ENCODE results near the gene METRN.
A peak's percentile ranks its signal among the peaks of the same experiment; 100 is the strongest.

METRN gene

DNA sequence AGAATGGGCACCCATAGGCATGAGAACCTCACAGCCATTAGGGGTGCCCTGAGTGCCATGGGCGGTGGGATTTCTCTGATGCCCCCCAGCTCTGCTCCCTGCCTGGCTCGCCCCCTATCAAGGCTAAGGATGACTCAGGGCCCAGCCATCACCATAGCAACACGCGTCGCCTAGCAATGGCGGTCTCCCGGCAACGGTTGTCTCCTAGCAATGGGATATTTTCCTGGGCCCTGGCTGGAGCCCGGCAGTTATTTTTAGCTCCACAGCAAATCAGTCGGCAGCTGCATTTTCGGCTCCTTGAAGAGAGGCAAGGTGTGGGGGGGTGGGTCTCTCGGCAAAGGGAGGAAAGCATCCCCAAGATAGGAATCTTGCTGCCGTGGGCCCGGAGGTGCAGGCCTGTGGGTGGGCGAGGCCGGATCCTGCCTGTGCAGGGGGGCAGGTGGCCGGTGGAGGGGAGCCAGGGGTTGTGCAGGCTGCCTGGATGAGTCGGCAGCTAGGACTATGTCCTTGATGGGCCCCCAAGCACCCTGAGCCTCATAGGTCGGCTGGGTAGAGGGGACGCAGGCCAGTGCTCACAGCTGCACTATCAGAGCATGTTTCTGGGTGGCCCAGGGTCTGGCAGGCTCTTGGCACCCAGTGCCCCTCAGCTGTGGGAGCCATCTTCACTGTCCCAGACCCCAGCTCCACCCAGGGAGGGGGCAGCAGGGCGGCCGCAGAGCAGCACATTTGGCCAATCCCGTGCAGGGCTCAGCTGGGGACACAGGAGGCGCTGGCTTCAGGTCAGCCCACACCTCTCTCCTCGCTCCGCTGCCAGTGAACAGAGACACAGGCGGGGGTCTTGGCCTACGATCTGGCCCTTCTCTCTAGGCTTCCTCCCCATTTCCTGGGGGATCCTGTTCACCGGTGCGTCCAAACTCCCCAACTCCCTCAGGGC, 5.1 kb upstream of the METRN start:
- TF ChIP-seq, protein P1, sequence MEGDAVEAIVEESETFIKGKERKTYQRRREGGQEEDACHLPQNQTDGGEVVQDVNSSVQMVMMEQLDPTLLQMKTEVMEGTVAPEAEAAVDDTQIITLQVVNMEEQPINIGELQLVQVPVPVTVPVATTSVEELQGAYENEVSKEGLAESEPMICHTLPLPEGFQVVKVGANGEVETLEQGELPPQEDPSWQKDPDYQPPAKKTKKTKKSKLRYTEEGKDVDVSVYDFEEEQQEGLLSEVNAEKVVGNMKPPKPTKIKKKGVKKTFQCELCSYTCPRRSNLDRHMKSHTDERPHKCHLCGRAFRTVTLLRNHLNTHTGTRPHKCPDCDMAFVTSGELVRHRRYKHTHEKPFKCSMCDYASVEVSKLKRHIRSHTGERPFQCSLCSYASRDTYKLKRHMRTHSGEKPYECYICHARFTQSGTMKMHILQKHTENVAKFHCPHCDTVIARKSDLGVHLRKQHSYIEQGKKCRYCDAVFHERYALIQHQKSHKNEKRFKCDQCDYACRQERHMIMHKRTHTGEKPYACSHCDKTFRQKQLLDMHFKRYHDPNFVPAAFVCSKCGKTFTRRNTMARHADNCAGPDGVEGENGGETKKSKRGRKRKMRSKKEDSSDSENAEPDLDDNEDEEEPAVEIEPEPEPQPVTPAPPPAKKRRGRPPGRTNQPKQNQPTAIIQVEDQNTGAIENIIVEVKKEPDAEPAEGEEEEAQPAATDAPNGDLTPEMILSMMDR (IDR thresholded peaks at IDR 0.05), result no peak
- no peak for TF ChIP-seq ZFX (IDR thresholded peaks at IDR 0.05; ENCODE audit: borderline replicate concordance)
- 0 out of 2 replicates have a peak overlapping the region, but pooled peaks have one; percentile 23 for H3K27ac ChIP-seq

GRCh38 chr16:710500-711075, 4.3 kb upstream of the METRN start:
- TF ChIP-seq, protein P1 (IDR thresholded peaks at IDR 0.05), result no peak
- TF ChIP-seq ZFX (IDR thresholded peaks at IDR 0.05; ENCODE audit: borderline replicate concordance), result no peak
- no peak overlapping the region for H3K27ac ChIP-seq

DNA sequence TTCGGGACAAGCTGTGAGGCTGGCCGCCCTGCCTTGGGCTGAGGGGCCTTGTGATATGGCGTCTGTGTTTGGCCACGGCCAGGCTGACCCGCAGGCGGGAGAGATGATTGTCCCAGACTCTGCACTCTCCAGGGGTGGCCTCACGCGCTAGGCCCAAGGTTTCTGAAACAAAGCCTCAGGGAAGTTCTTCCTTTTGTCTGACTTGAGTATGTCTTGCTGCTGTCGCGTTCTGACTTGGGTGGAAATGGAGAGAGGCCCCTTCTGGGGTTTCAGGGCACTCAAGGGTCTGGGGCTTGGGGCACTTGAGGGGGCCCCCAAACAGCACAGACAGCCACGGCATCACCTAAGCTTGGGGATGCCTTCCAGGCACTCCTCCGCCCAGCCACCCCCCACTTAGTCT, 3.8 kb upstream of the METRN start:
- TF ChIP-seq ZFX (IDR thresholded peaks at IDR 0.05; ENCODE audit: borderline replicate concordance), result no peak
- TF ChIP-seq, protein P1 (IDR thresholded peaks at IDR 0.05), result no peak
- H3K27ac ChIP-seq, result no peak overlapping the region

DNA sequence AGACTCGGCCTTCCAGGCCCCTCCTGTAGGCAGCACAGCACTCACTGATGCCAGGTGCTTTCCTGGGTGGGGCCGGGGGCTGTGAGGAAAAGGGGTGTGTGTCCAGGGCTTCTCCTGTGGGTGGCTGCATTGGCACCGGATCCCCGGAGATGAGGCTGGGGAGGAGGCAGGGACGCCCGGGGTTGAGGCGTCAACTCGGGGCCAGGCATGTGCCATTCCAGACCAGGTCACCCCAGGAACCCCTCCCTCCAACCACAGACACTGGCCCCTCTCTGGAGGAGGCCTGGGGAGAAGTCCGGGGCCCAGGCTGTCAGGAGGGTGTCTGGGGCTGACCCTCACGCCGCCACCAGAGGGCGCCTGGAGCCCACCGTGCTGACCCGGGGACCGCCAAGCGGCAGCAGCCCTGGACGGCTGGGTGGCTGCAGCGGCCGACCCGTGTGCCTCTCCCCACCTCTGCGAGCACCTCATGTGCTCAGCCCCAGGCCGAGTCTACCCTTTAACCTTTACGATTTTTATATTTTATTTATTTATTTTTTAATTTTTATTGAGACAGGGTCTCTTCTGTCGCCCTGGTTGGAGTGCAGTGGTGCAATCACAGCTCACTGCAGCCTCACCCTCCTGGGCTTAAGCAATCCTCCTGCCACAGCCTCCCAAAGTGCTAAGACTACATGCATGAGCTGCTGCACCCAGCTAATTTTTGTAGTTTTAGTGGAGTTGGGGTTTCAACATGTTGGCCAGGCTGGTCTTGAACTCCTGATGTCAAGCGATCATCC, 3.2 kb upstream of the METRN start:
- no peak for TF ChIP-seq ZFX (IDR thresholded peaks at IDR 0.05; ENCODE audit: borderline replicate concordance)
- TF ChIP-seq, protein P1 (IDR thresholded peaks at IDR 0.05), result peak; percentile 95
- no peak overlapping the region for H3K27ac ChIP-seq

DNA sequence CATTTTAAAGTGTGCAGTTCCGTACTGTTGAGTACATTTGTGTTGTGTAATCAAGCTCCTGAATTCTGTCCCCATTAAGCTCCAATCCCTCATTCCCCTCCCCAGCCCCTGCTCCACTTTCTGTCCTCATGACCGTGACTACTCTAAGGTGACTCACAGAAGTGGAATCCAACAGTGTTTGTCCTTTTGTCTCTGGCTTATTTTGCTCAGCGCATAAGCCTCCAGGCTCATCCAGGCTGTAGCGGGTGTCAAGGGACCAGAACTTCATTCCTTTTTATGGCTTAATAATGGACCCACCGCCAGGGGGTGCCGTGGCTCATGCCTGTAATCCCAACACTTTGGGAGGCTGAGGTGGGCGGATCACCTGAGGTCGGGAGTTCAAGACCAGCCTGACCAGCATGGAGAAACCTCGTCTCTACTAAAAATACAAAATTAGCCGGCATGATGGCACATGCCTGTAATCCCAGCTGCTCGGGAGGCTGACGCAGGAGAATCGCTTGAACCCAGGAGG, 2.1 kb upstream of the METRN start:
- TF ChIP-seq, protein P1 (IDR thresholded peaks at IDR 0.05), result peak; percentile 80
- peak overlapping the region; percentile 42; the same call in 1 of the 2 replicates for H3K27ac ChIP-seq

DNA sequence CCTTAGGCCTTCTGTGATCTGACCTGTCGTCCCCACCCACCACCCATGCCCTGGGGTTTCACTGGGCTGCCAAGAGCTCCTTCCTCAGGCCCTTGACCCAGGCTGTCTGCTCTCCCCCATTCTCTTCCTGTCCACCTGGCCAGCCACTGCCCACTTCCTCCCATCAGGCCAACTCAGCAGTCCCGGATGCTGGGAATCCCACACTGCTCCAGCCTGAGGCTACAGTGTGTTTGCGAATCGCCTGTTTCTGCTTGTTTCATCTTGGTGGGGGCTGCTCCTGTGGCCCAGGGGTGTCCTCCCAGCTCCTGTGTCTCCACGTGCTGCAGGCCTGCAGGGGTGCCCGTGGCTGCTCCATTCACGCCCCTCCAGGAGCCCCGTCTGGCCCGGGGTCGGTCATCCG, 839 bp upstream of the METRN start:
- peak overlapping the region; percentile 98 for H3K27ac ChIP-seq
- no peak for TF ChIP-seq ZFX (IDR thresholded peaks at IDR 0.05; ENCODE audit: borderline replicate concordance)
- TF ChIP-seq, protein P1 (IDR thresholded peaks at IDR 0.05), result no peak

Data from 22Rv1 (cell line).